Measurements from ENCODE around the gene PRR20G.

DNA sequence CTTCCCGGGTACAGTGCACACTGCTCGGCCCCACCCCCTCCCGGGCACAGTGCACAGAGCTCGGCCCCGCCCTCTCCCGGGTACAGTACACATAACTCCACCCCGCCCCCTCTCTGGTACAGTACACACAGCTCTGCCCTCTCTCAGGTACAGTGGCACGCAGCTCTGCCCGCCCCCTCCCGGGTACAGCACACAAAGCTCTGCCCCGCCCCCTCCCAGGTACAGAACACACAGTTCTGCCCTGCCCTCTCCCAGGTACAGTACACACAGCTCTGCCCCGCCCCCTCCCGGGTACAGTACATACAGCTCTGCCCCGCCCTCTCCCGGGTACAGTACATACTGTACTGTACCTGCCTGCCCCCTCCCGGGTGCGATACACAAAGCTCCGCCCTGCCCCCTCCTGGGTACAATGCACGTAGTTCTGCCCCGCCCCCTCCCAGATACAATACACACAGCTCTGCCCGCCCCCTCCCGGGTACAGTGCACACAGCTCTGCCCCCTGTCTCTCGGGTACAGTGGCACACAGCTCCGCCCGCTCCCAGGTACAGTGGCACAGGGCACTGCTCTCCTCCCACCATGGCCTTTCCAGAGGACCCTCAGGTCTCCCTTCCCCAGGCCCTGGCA, 16.4 kb upstream of the PRR20G start:
- TF ChIP-seq CBX5 (IDR thresholded peaks at IDR 0.05; ENCODE audit: low read depth) (no peak), EP300 (IDR thresholded peaks at IDR 0.05; ENCODE audit: borderline replicate concordance in 1 of 2, control insufficient read depth in 1 of 2, low read depth in 2 of 2, low read length in 2 of 2) (no peak), MYB (IDR thresholded peaks at IDR 0.05; ENCODE audit: borderline replicate concordance, low read depth, low read length) (no peak), MEF2A (IDR thresholded peaks at IDR 0.05; ENCODE audit: insufficient read depth, low read depth, low read length) (no peak), SIX5 (IDR thresholded peaks at IDR 0.05; ENCODE audit: low read depth, low read length, severe bottlenecking) (no peak), SMC3 (IDR thresholded peaks at IDR 0.05; ENCODE audit: borderline replicate concordance, low read length) (no peak), EZH2 (IDR thresholded peaks at IDR 0.05; ENCODE audit: borderline replicate concordance, control insufficient read depth, low read depth, low read length) (no peak), KAT2A (conservative IDR thresholded peaks at IDR 0.05; ENCODE audit: control insufficient read depth, low read depth, low read length) (no peak), ZNF274 (IDR thresholded peaks at IDR 0.05; ENCODE audit: insufficient read depth, insufficient read length) (no peak)
- TF ChIP-seq, protein P1, sequence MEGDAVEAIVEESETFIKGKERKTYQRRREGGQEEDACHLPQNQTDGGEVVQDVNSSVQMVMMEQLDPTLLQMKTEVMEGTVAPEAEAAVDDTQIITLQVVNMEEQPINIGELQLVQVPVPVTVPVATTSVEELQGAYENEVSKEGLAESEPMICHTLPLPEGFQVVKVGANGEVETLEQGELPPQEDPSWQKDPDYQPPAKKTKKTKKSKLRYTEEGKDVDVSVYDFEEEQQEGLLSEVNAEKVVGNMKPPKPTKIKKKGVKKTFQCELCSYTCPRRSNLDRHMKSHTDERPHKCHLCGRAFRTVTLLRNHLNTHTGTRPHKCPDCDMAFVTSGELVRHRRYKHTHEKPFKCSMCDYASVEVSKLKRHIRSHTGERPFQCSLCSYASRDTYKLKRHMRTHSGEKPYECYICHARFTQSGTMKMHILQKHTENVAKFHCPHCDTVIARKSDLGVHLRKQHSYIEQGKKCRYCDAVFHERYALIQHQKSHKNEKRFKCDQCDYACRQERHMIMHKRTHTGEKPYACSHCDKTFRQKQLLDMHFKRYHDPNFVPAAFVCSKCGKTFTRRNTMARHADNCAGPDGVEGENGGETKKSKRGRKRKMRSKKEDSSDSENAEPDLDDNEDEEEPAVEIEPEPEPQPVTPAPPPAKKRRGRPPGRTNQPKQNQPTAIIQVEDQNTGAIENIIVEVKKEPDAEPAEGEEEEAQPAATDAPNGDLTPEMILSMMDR (IDR thresholded peaks at IDR 0.05 in 2 of 3, conservative IDR thresholded peaks at IDR 0.05 in 1 of 3; ENCODE audit: control insufficient read depth in 2 of 3, extremely low read depth in 1 of 3, insufficient read depth in 1 of 3, low read depth in 3 of 3, low read length in 3 of 3): no peak
- TF ChIP-seq, protein P2, sequence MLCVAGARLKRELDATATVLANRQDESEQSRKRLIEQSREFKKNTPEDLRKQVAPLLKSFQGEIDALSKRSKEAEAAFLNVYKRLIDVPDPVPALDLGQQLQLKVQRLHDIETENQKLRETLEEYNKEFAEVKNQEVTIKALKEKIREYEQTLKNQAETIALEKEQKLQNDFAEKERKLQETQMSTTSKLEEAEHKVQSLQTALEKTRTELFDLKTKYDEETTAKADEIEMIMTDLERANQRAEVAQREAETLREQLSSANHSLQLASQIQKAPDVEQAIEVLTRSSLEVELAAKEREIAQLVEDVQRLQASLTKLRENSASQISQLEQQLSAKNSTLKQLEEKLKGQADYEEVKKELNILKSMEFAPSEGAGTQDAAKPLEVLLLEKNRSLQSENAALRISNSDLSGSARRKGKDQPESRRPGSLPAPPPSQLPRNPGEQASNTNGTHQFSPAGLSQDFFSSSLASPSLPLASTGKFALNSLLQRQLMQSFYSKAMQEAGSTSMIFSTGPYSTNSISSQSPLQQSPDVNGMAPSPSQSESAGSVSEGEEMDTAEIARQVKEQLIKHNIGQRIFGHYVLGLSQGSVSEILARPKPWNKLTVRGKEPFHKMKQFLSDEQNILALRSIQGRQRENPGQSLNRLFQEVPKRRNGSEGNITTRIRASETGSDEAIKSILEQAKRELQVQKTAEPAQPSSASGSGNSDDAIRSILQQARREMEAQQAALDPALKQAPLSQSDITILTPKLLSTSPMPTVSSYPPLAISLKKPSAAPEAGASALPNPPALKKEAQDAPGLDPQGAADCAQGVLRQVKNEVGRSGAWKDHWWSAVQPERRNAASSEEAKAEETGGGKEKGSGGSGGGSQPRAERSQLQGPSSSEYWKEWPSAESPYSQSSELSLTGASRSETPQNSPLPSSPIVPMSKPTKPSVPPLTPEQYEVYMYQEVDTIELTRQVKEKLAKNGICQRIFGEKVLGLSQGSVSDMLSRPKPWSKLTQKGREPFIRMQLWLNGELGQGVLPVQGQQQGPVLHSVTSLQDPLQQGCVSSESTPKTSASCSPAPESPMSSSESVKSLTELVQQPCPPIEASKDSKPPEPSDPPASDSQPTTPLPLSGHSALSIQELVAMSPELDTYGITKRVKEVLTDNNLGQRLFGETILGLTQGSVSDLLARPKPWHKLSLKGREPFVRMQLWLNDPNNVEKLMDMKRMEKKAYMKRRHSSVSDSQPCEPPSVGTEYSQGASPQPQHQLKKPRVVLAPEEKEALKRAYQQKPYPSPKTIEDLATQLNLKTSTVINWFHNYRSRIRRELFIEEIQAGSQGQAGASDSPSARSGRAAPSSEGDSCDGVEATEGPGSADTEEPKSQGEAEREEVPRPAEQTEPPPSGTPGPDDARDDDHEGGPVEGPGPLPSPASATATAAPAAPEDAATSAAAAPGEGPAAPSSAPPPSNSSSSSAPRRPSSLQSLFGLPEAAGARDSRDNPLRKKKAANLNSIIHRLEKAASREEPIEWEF (IDR thresholded peaks at IDR 0.05; ENCODE audit: insufficient replicate concordance, low read depth, low read length): no peak
- TF ChIP-seq, protein P3, sequence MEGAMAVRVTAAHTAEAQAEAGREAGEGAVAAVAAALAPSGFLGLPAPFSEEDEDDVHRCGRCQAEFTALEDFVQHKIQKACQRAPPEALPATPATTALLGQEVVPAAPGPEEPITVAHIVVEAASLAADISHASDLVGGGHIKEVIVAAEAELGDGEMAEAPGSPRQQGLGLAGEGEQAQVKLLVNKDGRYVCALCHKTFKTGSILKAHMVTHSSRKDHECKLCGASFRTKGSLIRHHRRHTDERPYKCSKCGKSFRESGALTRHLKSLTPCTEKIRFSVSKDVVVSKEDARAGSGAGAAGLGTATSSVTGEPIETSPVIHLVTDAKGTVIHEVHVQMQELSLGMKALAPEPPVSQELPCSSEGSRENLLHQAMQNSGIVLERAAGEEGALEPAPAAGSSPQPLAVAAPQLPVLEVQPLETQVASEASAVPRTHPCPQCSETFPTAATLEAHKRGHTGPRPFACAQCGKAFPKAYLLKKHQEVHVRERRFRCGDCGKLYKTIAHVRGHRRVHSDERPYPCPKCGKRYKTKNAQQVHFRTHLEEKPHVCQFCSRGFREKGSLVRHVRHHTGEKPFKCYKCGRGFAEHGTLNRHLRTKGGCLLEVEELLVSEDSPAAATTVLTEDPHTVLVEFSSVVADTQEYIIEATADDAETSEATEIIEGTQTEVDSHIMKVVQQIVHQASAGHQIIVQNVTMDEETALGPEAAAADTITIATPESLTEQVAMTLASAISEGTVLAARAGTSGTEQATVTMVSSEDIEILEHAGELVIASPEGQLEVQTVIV (IDR thresholded peaks at IDR 0.05; ENCODE audit: borderline replicate concordance, partially characterized antibody): no peak
